Left renal cortex interstitium (tissue), 4 donors: ENCODE results near the gene AAGAB. TPM values are rescaled to one million over a fixed set of nuclear protein-coding genes. Genes with fewer than 3 reads are reported as not detected.

ENCODE experiments used
- DNase-seq, 4 donors: peaks; one replicate each; pipeline ENCODE4 v3.0.0-alpha.2; 2013; ENCODE audit warnings: low read depth in 4 of 4, low spot score in 2 of 4, missing footprints in 1 of 4
- polyA plus RNA-seq, 4 donors: library from polyadenylated mRNA; unstranded; fragments of 120-200 nt; gene quantifications; one replicate each; pipeline ENCODE4 v1.2.1, GENCODE V29; 2013; ENCODE audit not compliant: insufficient read length in 4 of 4

AAGAB gene
- polyA plus RNA-seq, 4 donors: 50.9 to 63.4 (median 54.0) TPM

DNA sequence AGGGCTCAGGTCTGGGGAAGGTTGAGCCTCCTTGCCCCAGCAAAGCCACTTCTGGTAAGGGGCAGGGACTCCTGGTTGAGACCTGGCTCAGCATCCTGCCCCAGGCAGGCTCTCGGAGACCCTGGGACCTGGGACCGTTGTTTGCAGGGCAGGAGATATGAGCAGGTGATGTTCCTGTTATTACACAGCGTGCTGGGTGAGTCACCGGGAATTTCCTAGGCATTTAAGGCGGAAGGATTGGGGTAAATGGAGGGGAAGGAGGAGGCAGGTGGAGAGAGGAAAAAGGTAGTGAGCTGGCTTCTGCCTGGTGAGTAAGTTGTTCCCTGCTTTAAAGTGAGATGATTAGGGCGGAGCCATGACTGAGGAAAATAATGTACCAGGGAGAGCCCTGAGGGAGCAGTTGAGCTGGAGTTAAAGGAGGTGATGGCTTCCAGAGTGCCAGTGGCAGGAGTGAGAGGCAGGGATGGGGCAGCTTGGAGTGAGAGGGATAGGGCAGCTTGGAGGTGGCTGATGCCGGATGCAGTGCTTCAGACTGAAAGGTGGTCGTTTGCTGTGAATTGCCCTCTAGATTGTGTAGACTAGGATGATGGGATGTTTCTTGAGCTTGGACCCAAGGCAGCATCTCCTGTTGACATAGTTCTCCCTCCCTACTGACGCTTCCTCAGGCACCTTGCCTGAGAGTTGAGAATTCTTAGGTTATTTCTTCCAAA, 79.4 kb downstream of the AAGAB start:
- DNase-seq: no peak

GRCh38 chr15:67174446-67174845, 80.0 kb downstream of the AAGAB start:
- no peak for DNase-seq

DNA sequence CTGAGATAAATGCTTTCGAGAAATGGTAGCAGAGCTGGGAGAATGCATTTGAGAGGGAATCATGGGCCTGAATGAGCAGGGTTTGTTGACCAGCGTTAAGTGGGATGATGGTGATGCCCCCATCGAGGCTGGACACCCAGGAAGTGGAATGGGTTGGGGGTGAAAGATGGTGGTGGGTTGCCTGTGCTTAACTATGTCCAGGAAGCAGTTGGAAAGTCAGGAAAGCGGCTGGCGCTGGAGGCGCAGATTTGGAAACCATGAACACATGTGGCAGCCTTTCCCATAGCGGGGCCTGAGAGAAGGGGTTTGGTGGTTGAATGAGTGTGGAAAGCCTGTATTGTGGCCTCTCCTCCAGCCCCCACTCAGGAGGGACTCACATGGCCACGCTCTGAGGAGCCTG, 80.7 kb downstream of the AAGAB start:
- DNase-seq: no peak

DNA sequence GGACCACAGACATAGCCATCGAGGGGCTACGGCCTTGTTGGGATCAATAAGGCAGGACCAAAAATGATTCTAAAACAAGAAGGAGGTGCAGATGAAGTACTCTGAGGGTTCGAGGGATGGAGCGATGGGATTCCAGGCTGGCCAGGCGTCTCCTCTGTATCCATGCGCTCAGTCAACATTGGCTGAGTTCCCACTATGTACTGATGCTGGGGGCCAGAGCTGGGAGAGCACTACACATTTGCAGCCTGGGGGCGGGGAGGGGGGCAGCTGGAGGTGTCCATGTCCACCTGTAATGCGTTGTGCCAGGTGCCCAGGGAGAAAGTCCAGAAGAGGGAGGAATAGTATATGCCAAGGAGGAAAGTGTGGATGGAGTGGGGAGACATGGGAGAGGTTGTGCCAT, 81.5 kb downstream of the AAGAB start:
- no peak for DNase-seq

GRCh38 chr15:67172172-67172571, 82.3 kb downstream of the AAGAB start:
- DNase-seq: no peak

DNA sequence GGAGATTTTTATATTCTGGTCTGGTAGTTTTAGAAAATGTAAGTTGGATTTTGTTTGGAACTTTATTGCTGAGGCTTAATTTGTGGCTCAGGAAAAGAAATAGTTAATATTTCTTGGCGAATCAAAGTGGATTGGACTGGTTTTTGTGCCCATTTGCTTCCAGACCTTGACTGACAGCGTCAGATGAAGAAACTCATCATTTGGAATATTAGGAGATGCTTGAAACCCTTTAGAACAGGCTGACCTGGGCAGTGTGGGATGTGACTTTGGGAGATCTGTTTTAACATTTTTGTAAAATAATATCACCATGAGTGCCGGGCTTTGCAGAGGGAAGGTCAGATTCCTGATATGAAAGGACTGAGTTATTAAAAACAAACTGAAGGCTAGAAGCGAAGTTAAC, 83.0 kb downstream of the AAGAB start:
- no peak for DNase-seq

GRCh38 chr15:67170143-67170925, 84.1 kb downstream of the AAGAB start:
- no peak for DNase-seq

- DNase-seq: no peak
These were observed 85.8 kb downstream of the AAGAB start for GRCh38 chr15:67168694-67169093.

- no peak for DNase-seq
These were observed 87.4 kb downstream of the AAGAB start for GRCh38 chr15:67167091-67167490.

GRCh38 chr15:67166280-67167009, 88.0 kb downstream of the AAGAB start:
- DNase-seq: no peak

DNA sequence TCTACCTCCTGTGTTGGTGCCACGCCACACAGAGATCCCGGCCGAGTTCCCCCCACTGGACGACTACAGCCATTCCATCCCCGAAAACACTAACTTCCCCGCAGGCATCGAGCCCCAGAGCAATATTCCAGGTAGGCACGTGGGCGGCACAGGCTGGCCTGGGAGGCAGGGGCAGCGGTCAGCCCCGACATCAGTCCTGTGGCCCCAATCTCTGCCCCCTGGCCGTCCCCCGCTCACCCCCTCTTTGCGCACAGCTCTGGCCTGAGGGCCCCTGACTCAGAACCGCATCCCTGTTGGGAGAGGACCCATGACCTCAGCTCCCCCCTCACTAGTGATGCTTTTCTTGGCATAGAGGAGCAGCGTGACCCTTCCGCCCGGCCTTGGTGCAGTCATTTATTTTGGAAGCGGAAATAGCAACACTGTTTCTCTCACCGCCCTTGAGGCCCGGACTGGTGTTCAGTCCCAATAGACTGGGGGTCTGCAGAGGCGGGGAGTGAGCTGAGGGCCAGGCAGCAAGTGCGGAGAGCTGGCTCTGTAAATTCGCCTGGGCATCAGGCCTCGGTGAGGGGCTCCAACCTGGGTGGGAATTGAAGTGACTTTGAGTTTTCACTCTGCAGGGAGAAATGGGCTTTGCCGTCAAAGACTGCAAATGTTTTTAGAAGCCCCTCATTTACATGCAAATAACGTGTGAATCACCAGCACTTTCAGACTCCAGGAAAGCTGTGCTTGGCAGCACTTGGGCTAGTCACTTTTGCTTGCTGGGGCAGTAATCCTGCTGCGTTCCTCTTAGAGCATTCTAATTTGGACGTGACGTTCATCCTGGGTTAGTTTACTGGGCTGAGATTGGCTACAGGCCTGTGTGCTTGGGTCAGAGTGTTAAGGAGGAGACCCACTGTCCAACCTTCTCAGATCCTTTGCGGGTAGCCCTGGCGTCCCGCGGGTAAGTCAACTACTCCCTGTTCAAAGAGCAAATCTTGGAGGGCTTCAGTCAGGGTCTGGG, 88.9 kb downstream of the AAGAB start:
- no peak for DNase-seq

GRCh38 chr15:67164811-67165253, 89.6 kb downstream of the AAGAB start:
- no peak for DNase-seq

GRCh38 chr15:67164401-67164791, 90.1 kb downstream of the AAGAB start:
- DNase-seq: no peak

- no peak for DNase-seq
These were observed 91.3 kb downstream of the AAGAB start for GRCh38 chr15:67163180-67163579.

- DNase-seq: no peak
These were observed 92.6 kb downstream of the AAGAB start for GRCh38 chr15:67161881-67162280.

DNA sequence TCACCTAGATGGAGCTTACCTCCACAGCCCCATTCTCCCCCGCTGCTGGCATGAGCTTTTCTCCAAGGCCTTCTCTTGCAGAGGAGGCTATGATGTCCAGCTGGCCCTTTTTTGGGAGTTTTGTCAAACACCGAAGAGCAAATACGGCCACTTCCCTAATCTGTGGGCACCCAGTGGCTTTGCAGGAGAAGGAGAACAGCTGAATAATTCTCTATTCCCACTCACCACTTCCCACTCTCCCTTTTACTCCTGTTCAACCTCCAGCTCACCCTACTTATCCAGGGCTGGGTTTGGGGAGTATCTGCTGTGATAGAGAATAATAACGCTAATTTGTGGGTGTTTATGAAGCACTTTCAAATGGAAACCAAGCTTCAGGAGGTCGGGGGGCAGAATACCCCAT, 93.0 kb downstream of the AAGAB start:
- no peak for DNase-seq

DNA sequence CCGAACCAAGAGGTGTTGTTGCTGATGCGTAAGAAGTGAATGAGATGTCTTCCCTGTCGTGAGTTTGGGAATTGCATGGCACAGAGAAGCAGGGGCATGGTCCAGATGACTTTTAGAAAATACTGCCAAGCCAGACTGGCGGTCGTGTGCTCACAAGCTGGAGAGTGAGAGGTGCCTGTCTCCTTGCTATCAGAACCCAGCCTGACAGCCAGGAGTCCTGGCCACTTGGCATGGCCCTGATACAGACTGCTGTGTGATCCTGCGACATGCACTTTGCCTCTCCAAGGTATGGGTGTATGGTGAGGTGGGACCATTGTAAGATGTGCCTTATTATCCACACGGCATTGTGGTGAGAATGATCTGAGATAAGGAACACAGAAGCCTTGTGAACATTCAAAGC, 96.1 kb downstream of the AAGAB start:
- DNase-seq: no peak

DNA sequence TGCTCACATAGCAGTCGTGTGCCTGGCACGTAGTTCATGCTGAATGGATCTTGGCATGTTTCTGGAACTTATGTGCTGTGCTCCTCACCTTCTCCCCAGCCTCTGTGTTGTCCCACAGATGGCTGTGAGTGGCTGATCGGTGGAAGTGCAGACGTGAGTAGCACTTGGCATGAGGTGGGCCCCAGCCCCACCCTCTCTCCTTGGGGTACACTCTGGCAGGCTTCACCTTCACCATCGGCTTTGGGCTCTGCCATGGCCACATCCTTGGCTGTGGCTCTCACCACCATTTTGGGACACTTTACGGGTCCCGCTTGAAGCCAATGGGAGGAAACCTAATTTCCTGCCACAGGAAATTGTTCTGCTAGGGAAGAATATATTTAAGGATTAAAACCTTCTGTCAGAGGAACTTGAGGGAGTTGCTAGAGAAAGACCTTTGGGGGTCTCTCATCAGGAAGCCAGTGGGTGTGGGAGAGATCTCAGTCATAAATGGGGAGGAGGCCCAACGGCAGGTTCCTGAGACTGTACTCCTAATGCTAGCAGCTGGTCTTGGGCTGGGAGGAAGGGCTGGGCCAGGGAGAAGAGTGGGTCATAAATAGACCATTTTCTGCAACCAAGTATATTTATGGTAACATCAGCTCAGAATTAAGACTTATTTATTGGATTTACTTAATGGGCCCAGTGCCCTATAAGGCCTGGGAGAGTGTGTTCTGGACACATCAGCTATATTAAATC, 96.8 kb downstream of the AAGAB start:
- no peak for DNase-seq

GRCh38 chr15:67156834-67157233, 97.6 kb downstream of the AAGAB start:
- no peak for DNase-seq

- DNase-seq: no peak
These were observed 98.0 kb downstream of the AAGAB start for GRCh38 chr15:67156426-67156825.
